B cell (primary cell): Measurements from ENCODE around the gene SERINC1. TPM values are rescaled to one million over a fixed set of nuclear protein-coding genes. Genes with fewer than 3 reads are reported as not detected.
"Not testable (repeated sequence)": the region's sequence is repeated elsewhere in the genome, so short reads cannot be mapped to it uniquely, and the experiment has no call there.

ENCODE experiments used
- ATAC-seq: fragments of 200-7000 bp; cut with Tn5 transposase; one replicate; pipeline ENCODE4 v1.10.0; 2021; ENCODE audit warnings: low read depth, mild to moderate bottlenecking, moderate number of reproducible peaks, moderate library complexity
- CTCF ChIA-PET: fragments of 350-600 bp; sonication (Branson Sonifier 250); formaldehyde crosslinking; loops from one replicate; lab custom pipeline; 2021; ENCODE audit warnings: antibody characterized with exemption, inconsistent platforms; lab: Charles Lee
- POLR2A ChIA-PET: fragments of 350-600 bp; sonication (Branson Sonifier 250); formaldehyde crosslinking; loops from one replicate; lab custom pipeline; 2021; ENCODE audit warnings: antibody characterized with exemption; lab: Charles Lee
- DNase-seq: peaks from one replicate; pipeline ENCODE4 v3.0.0; 2013
- H2AFZ ChIP-seq: 2 replicates; pipeline ENCODE4 v1.6.1; 2012; ENCODE audit warnings: mild to moderate bottlenecking, low read depth, low read length; ENCODE audit not compliant: insufficient read depth, poor library complexity, severe bottlenecking
- H3K27ac ChIP-seq, 2 donors: 1 replicate in 1 of 2; 2 replicates in 1 of 2; pipeline ENCODE4 v1.5.1; 2012 to 2013; ENCODE audit warnings: low read length in 2 of 2, mild to moderate bottlenecking in 2 of 2, moderate library complexity in 1 of 2
- H3K27me3 ChIP-seq, 4 experiments: fragments of 200-600 bp in 1 of 4; sonication (generic) in 1 of 4; replicated peaks in 1 of 4; 1 replicate in 2 of 4; 2 replicates in 2 of 4; pipeline versions ENCODE4 v1.6.1 to v1.7.0; 2013 to 2016; ENCODE audit warnings: low read length in 3 of 4, mild to moderate bottlenecking in 2 of 4, mixed read lengths in 1 of 4, moderate library complexity in 1 of 4; ENCODE audit not compliant: insufficient read depth in 4 of 4, control insufficient read depth in 3 of 4; ENCODE audit errors: control extremely low read depth in 1 of 4
- H3K36me3 ChIP-seq, 2 experiments: replicated peaks in 1 of 2; 1 replicate in 1 of 2; 2 replicates in 1 of 2; pipeline versions ENCODE4 v1.6.1 to v1.7.1; 2013; ENCODE audit warnings: low read length in 1 of 2; ENCODE audit not compliant: insufficient read depth in 2 of 2, control insufficient read depth in 1 of 2; ENCODE audit errors: control extremely low read depth in 1 of 2, extremely low read depth in 1 of 2
- H3K4me1 ChIP-seq, 2 donors: fragments of 200-600 bp in 1 of 2; sonication (generic) in 1 of 2; 1 replicate in 1 of 2; 2 replicates in 1 of 2; pipeline versions ENCODE4 v1.5.1 to v1.6.1; 2013 to 2017; ENCODE audit warnings: low read length in 2 of 2; ENCODE audit not compliant: control insufficient read depth in 2 of 2, insufficient read depth in 2 of 2
- H3K4me2 ChIP-seq: replicated peaks from 2 replicates; pipeline ENCODE3; 2012; ENCODE audit warnings: mild to moderate bottlenecking, low read depth, low read length; ENCODE audit not compliant: poor library complexity, severe bottlenecking
- H3K4me3 ChIP-seq, 5 experiments: fragments of 200-600 bp in 1 of 5; sonication (generic) in 1 of 5; 1 replicate in 3 of 5; 2 replicates in 2 of 5; pipeline versions ENCODE4 v1.5.1 to v1.7.0; 2011 to 2016; ENCODE audit warnings: low read length in 4 of 5, mild to moderate bottlenecking in 4 of 5, low read depth in 2 of 5, control low read depth in 1 of 5, moderate library complexity in 1 of 5; ENCODE audit not compliant: insufficient read depth in 1 of 5; ENCODE audit errors: control extremely low read depth in 1 of 5, extremely low read depth in 1 of 5
- H3K79me2 ChIP-seq: fragments of 200-600 bp; sonication (generic); one replicate; pipeline ENCODE4 v1.6.0; 2016; ENCODE audit warnings: low read length; ENCODE audit not compliant: control insufficient read depth, insufficient read depth
- H3K9ac ChIP-seq: fragments of 200-600 bp; sonication (generic); 2 replicates; pipeline ENCODE4 v1.6.1; 2017; ENCODE audit warnings: mild to moderate bottlenecking, low read length, moderate library complexity
- H3K9me3 ChIP-seq, 3 donors: one replicate each; pipeline versions ENCODE4 v1.6.1 to v1.7.1; 2013; ENCODE audit warnings: low read length in 2 of 3; ENCODE audit not compliant: control insufficient read depth in 2 of 3, insufficient read depth in 1 of 3; ENCODE audit errors: control extremely low read depth in 1 of 3
- H4K20me1 ChIP-seq: 2 replicates; pipeline ENCODE4 v1.6.0; 2012; ENCODE audit warnings: mild to moderate bottlenecking, low read length; ENCODE audit not compliant: insufficient read depth, control insufficient read depth, poor library complexity, severe bottlenecking
- H3K27ac Mint-ChIP-seq: one replicate; pipeline ENCODE4 v1.8.0; 2021; ENCODE audit warnings: mixed read lengths
- H3K27me3 Mint-ChIP-seq: one replicate; pipeline ENCODE4 v1.8.0; 2021; ENCODE audit warnings: mixed read lengths
- H3K4me1 Mint-ChIP-seq: one replicate; pipeline ENCODE4 v1.8.0; 2021; ENCODE audit warnings: mixed read lengths
- H3K4me3 Mint-ChIP-seq: one replicate; pipeline ENCODE4 v1.8.0; 2021; ENCODE audit warnings: mixed read lengths
- H3K9me3 Mint-ChIP-seq: one replicate; pipeline ENCODE4 v1.8.0; 2022; ENCODE audit warnings: mixed read lengths; ENCODE audit not compliant: insufficient read depth
- EZH2 ChIP-seq: IDR thresholded peaks from 2 replicates; pipeline ENCODE4 v1.6.1; 2012; ENCODE audit warnings: borderline replicate concordance, low read depth, mild to moderate bottlenecking, moderate library complexity, low read length; ENCODE audit not compliant: insufficient read depth, poor library complexity, severe bottlenecking
- whole genome bisulfite sequencing: methylation state at CpG from one replicate; pipeline ENCODE4 v1.1.5; 2013; ENCODE audit warnings: missing lambda C conversion rate; ENCODE audit not compliant: insufficient coverage; 5-methylcytosine and 5-hydroxymethylcytosine counted together
- intact Hi-C: fragments of 100-400 bp; cut with micrococcal nuclease; formaldehyde crosslinking; loops from one replicate; pipeline ENCODE4 v1.10.0; 2022
- polyA plus RNA-seq: library from polyadenylated mRNA; depleted of rRNA; stranded (reverse); fragments of >200 nt; gene quantifications from 2 replicates; pipeline ENCODE4 v1.2.3, GENCODE V29; 2012
- total RNA-seq, 2 donors: library from RNA; stranded (reverse); fragments of 120-200 nt in 1 of 2; gene quantifications; 1 replicate in 1 of 2; 2 replicates in 1 of 2; pipeline versions ENCODE4 v1.2.3 to v1.2.4, GENCODE V29; 2013 to 2022
- TF ChIP-seq, protein P1 (sequence below): fragments of 200-600 bp; IDR thresholded peaks from one replicate; pipeline ENCODE4 v1.8.0; 2022; ENCODE audit warnings: antibody characterized with exemption, mild to moderate bottlenecking

The SERINC1 gene
- total and polyA plus RNA-seq, 2 donors (not counting 1 experiment from before 2014, with no cell fraction given): 17.2 to 92.1 TPM

DNA sequence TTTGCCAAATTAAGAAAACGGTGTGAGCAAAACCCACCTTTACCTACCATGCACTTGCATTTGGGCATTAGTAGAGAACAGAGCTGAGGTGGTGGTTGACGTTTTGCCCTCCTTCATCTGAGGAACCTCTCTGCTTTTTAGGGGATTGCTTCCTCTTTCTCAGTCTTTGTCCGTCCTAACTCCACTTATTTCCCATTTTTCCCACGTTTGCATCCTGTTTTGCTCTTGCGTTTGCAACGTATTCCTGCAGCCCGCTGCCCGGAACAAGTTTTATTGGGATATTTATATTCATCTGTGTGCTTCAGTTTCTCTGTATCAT, 374 bp upstream of the SERINC1 start:
- Histone ChIP-seq H3K27me3 (no peaks in the 10 kb centered on the region), H3K9me3 (no peaks in the 10 kb centered on the region), H3K4me2 (peak overlapping the region; percentile 86), H3K4me1 (peaks cover 15 to 31% of the 10 kb centered on the region in 2 donors), H3K36me3 (peaks cover 0 to 5% of the 10 kb centered on the region in 2 experiments), H3K9ac (peak overlapping the region; percentile 99), H2AFZ (peak overlapping the region; percentile 92), H4K20me1 (peaks cover 20% of the 10 kb centered on the region), H3K27ac (peak overlapping the region; percentile 97 to 99), H3K79me2 (peaks cover 57% of the 10 kb centered on the region), H3K4me3 (peak overlapping the region; percentile 97 to 100 (median 99))
- Mint-ChIP-seq H3K27ac (peak overlapping the region; percentile 100), H3K27me3 (no peaks in the 10 kb centered on the region), H3K4me3 (peak overlapping the region; percentile 99), H3K9me3 (no peaks in the 10 kb centered on the region), H3K4me1 (peaks cover 35% of the 10 kb centered on the region)
- intact Hi-C loops: loop anchor here (5.0 to 10.0 kb wide), 3 partner anchors 253 to 1140 kb away; partner anchors contain the start of gene TBC1D32
- ATAC-seq: peak; percentile 50
- no peak for DNase-seq
- CTCF ChIA-PET: interaction anchor here (0.5 to 2.2 kb wide), 3 partner anchors 20 to 67 kb away, joined by 3 to 21 read pairs (median 10); no protein-coding TSS in a partner anchor
- no CpG with 5 or more reads among the region's 8 CpGs for WGBS
- TF ChIP-seq, protein P1, sequence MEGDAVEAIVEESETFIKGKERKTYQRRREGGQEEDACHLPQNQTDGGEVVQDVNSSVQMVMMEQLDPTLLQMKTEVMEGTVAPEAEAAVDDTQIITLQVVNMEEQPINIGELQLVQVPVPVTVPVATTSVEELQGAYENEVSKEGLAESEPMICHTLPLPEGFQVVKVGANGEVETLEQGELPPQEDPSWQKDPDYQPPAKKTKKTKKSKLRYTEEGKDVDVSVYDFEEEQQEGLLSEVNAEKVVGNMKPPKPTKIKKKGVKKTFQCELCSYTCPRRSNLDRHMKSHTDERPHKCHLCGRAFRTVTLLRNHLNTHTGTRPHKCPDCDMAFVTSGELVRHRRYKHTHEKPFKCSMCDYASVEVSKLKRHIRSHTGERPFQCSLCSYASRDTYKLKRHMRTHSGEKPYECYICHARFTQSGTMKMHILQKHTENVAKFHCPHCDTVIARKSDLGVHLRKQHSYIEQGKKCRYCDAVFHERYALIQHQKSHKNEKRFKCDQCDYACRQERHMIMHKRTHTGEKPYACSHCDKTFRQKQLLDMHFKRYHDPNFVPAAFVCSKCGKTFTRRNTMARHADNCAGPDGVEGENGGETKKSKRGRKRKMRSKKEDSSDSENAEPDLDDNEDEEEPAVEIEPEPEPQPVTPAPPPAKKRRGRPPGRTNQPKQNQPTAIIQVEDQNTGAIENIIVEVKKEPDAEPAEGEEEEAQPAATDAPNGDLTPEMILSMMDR: no peak
- TF ChIP-seq EZH2: no peak
- POLR2A ChIA-PET: interaction anchor here (0.9 kb wide), 2 partner anchors 13 to 72 kb away, joined by 3 read pairs; partner anchors contain the start of gene HSF2

DNA sequence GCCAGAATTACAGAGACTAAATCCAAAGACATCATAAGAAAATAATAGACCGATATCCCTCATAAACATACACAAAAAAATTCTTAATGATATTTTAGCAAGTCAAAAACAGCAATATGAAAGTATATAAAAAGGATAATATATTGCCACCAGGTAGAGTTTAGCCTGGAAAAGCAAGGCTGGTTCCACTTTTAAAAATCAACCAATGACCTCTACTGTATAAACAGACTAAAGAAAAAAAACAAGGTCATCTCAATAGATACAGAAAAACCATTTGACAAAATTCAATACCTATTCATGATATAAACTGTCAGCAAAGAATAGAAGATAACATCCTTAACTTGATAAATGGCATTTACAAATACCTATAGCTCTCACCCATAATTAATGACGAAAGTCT, 9.7 kb downstream of the SERINC1 start:
- POLR2A ChIA-PET: no interaction called here
- Mint-ChIP-seq H3K4me1 (peaks cover 71% of the 10 kb centered on the region), H3K9me3 (no peaks in the 10 kb centered on the region), H3K27me3 (no peaks in the 10 kb centered on the region), H3K27ac (no peak overlapping the region), H3K4me3 (peak overlapping the region; percentile 21)
- ATAC-seq (no peak), DNase-seq (no peak)
- H3K4me2 ChIP-seq: no peak overlapping the region
- no peak overlapping the region for H2AFZ ChIP-seq
- CTCF ChIA-PET: no interaction called here
- H3K9ac ChIP-seq: no peak overlapping the region
- H3K27me3 ChIP-seq: no peaks in the 10 kb centered on the region
- H3K36me3 ChIP-seq: peaks cover 6 to 37% of the 10 kb centered on the region in 2 experiments
- H3K4me1 ChIP-seq: peaks cover 7 to 38% of the 10 kb centered on the region in 2 donors
- no peaks in the 10 kb centered on the region for H3K9me3 ChIP-seq
- peaks cover 95% of the 10 kb centered on the region for H3K79me2 ChIP-seq
- H3K4me3 ChIP-seq: no peak overlapping the region
- H4K20me1 ChIP-seq: peaks cover 97% of the 10 kb centered on the region
- TF ChIP-seq EZH2: no peak
- TF ChIP-seq, protein P1: no peak
- H3K27ac ChIP-seq: no peak overlapping the region
- intact Hi-C loops: loop anchor here (5.0 kb wide), 1 partner anchor 40 kb away; no protein-coding TSS in a partner anchor
- WGBS: no CpG with 5 or more reads among the region's 2 CpGs

DNA sequence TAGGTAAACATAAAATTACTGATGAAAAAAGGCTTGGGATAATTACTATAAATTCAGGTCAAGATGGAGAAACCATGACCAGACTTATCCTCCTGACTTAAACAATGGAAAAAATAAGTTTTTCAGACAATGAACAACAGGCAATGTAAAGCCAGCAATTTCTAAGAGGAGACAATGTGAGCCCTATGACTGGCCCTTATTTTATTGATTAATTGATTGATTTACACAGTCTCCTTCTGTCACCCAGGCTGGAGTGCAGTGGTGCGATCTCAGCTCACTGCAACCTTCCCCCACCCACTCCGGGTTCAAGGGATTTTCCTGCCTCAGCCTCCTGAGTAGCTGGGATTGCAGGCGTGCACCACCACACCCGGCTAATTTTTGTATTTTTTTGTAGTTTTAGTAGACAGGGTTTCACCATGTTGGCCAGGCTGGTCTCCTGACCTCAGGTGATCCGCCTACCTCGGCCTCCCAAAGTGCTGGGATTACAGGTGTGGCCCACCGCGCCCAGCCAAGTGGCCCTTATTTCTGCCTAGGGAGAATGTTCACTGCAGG, 11.7 kb downstream of the SERINC1 start:
- Histone ChIP-seq H4K20me1 (peaks cover 97% of the 10 kb centered on the region), H3K79me2 (peaks cover 76% of the 10 kb centered on the region), H3K4me1 (peaks cover 7 to 33% of the 10 kb centered on the region in 2 donors), H3K36me3 (peaks cover 6 to 39% of the 10 kb centered on the region in 2 experiments)
- H2AFZ ChIP-seq, H3K27me3 Mint-ChIP-seq, H3K4me2 ChIP-seq, H3K4me3 Mint-ChIP-seq, ATAC-seq, H3K27me3 ChIP-seq, H3K9me3 Mint-ChIP-seq, DNase-seq, H3K4me3 ChIP-seq, H3K27ac Mint-ChIP-seq, POLR2A ChIA-PET, CTCF ChIA-PET, H3K9ac ChIP-seq, H3K9me3 ChIP-seq, H3K27ac ChIP-seq: not testable (repeated sequence)
- peaks cover 58% of the 10 kb centered on the region for H3K4me1 Mint-ChIP-seq
- 100% methylated on average over 3 of the region's 8 CpGs for WGBS
- intact Hi-C loops: loop anchor here (5.0 kb wide), 1 partner anchor 38 kb away; no protein-coding TSS in a partner anchor
